ENCODE results near the gene ZNF566.
"Not testable (repeated sequence)": the region's sequence is repeated elsewhere in the genome, so short reads cannot be mapped to it uniquely, and the experiment has no call there.

Gene ZNF566

DNA sequence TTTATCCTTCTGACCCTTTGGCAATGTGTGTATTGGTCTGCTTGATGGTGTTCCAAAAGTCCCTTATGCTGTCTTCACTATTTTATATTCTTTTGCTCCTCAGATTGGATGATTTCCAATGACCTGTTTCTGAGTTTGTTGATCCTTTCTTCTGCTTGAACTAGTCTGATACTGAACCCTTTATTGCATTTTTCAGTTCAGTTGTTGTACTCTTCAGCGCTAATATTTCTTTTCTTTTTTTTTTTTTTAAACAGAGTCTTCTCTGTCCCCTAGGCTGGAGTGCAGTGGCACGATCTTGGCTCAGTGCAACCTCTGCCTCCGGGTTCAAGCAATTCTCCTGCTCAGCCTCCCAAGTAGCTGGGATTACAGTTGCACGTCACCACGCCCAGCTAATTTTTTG lies 12.6 kb upstream of the ZNF566 start:
- H3K9me3 ChIP-seq (ENCODE audit: control insufficient read depth, low read length) = peaks cover 5% of the 10 kb centered on the region
- H3K4me1 ChIP-seq (ENCODE audit: control insufficient read depth, insufficient read depth, low read length, poor library complexity, severe bottlenecking) = no peaks in the 10 kb centered on the region
- no peaks in the 10 kb centered on the region for H3K36me3 ChIP-seq (ENCODE audit: control insufficient read depth, insufficient read depth, low read length)
- H3K27me3 ChIP-seq (replicated peaks; ENCODE audit: control insufficient read depth, insufficient read depth, low read length, poor library complexity, severe bottlenecking) = no peaks in the 10 kb centered on the region
- H3K27ac ChIP-seq (ENCODE audit: insufficient read depth, low read length, poor library complexity, severe bottlenecking) = no peak overlapping the region
- no peak for DNase-seq
- H3K4me3 ChIP-seq (ENCODE audit: insufficient read depth, low read depth, low read length, poor library complexity, severe bottlenecking) = no peak overlapping the region

DNA sequence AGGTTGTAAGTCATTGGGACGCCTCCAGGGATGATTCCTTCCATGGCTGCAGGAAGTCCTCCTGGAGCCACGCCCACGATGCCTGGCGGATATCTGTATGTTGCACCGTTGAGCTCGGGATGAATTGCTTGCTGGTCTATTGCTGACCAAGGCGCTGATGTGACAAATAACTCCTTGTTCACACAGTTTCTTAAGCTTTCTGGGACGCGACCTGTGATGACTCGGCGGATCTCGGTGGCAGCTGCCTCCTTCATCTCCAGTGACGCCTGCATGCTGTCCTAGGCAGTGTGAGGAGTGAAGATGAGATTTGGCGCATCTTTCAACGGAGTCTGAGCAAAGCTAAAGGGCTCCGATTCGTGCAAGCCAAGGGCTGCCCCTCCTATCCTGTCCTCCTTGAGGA lies 7.6 kb upstream of the ZNF566 start:
- Histone ChIP-seq H3K36me3 (ENCODE audit: control insufficient read depth, insufficient read depth, low read length) (no peaks in the 10 kb centered on the region), H3K4me1 (ENCODE audit: control insufficient read depth, insufficient read depth, low read length, poor library complexity, severe bottlenecking) (no peaks in the 10 kb centered on the region), H3K27ac (ENCODE audit: insufficient read depth, low read length, poor library complexity, severe bottlenecking) (no peak overlapping the region), H3K27me3 (replicated peaks; ENCODE audit: control insufficient read depth, insufficient read depth, low read length, poor library complexity, severe bottlenecking) (no peaks in the 10 kb centered on the region), H3K4me3 (ENCODE audit: insufficient read depth, low read depth, low read length, poor library complexity, severe bottlenecking) (no peak overlapping the region), H3K9me3 (ENCODE audit: control insufficient read depth, low read length) (no peaks in the 10 kb centered on the region)
- DNase-seq = no peak

DNA sequence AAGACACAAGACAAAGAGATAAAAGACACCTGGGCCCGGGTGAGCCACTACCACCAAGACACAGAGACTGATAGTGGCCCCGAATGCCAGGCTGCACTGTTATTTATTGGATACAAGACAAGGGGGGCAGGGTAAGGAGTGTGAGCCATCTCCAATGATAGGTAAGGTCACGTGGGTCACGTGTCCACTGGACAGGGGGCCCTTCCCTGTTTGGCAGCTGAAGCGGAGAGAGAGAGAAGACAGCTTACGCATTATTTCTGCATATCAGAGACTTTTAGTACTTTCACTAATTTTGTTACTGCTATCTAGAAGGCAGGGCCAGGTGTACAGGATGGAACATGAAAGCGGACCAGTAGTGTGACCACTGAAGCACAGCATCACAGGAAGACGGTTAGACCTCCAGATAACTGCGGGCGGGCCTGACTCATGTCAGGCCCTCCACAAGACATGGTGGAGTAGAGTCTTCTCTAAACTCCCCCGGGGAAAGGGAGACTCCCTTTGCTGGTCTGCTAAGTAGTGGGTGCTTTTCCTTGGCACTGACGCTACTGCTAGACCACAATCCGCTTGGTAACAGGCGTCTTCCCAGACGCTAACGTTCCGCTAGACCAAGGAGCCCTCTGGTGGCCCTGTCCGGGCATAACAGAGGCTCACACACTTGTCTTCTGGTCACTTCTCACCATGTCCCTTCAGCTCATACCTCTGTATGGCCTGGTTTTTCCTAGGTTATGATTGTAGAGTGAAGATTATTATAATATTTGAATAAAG lies 3.5 kb upstream of the ZNF566 start:
- H3K36me3 ChIP-seq (ENCODE audit: control insufficient read depth, insufficient read depth, low read length); H3K4me3 ChIP-seq (ENCODE audit: insufficient read depth, low read depth, low read length, poor library complexity, severe bottlenecking); DNase-seq; H3K9me3 ChIP-seq (ENCODE audit: control insufficient read depth, low read length); H3K27me3 ChIP-seq (replicated peaks; ENCODE audit: control insufficient read depth, insufficient read depth, low read length, poor library complexity, severe bottlenecking); H3K27ac ChIP-seq (ENCODE audit: insufficient read depth, low read length, poor library complexity, severe bottlenecking): not testable (repeated sequence)
- H3K4me1 ChIP-seq (ENCODE audit: control insufficient read depth, insufficient read depth, low read length, poor library complexity, severe bottlenecking) = peaks cover 15% of the 10 kb centered on the region

DNA sequence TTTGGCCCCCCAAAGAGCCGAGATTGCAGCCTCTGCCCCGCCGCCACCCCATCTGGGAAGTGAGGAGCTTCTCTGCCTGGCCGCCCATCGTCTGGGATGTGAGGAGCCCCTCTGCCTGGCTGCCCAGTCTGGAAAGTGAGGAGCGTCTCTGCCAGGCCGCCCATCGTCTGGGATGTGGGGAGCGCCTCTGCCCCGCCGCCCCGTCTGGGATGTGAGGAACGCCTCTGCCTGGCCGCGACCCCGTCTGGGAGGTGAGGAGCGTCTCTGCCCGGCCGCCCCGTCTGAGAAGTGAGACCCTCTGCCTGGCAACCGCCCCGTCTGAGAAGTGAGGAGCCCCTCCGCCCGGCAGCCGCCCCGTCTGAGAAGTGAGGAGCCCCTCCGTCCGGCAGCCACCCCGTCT lies 1.5 kb upstream of the ZNF566 start:
- H3K36me3 ChIP-seq (ENCODE audit: control insufficient read depth, insufficient read depth, low read length); H3K4me3 ChIP-seq (ENCODE audit: insufficient read depth, low read depth, low read length, poor library complexity, severe bottlenecking); H3K27me3 ChIP-seq (replicated peaks; ENCODE audit: control insufficient read depth, insufficient read depth, low read length, poor library complexity, severe bottlenecking); DNase-seq; H3K9me3 ChIP-seq (ENCODE audit: control insufficient read depth, low read length); H3K27ac ChIP-seq (ENCODE audit: insufficient read depth, low read length, poor library complexity, severe bottlenecking): not testable (repeated sequence)
- H3K4me1 ChIP-seq (ENCODE audit: control insufficient read depth, insufficient read depth, low read length, poor library complexity, severe bottlenecking) = peaks cover 15% of the 10 kb centered on the region

DNA sequence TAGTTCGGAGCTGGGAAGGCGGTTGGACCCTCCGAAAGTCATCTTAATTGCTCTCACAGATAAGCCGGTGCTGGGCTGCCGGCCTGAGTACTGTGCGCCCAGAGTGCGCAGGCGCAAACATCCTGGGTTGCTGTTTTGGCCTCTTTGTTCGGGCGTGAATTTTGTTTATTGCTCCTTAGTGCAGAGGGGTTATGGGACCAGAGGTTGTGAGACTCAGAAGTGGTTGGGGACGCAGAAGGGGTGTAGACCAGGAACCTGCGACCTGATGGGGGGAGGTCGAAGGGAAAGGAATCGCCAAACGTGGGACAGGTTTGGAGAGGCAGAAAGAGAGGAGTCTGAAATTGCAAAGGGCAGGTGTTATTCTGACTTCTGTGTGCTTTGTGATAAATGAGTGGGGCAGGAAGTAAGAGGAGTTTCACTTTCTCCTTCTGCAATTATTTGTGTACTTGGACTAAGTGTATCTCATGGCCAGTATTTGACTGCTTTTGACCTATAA lies 607 bp upstream of the ZNF566 start:
- H3K9me3 ChIP-seq (ENCODE audit: control insufficient read depth, low read length) = no peaks in the 10 kb centered on the region
- H3K27ac ChIP-seq (ENCODE audit: insufficient read depth, low read length, poor library complexity, severe bottlenecking) = peak overlapping the region; percentile 92
- DNase-seq = peak; percentile 46 to 68 (median 58)
- peaks cover 15% of the 10 kb centered on the region for H3K4me1 ChIP-seq (ENCODE audit: control insufficient read depth, insufficient read depth, low read length, poor library complexity, severe bottlenecking)
- H3K4me3 ChIP-seq (ENCODE audit: insufficient read depth, low read depth, low read length, poor library complexity, severe bottlenecking) = peak overlapping the region; percentile 96
- no peaks in the 10 kb centered on the region for H3K36me3 ChIP-seq (ENCODE audit: control insufficient read depth, insufficient read depth, low read length)
- H3K27me3 ChIP-seq (replicated peaks; ENCODE audit: control insufficient read depth, insufficient read depth, low read length, poor library complexity, severe bottlenecking) = no peaks in the 10 kb centered on the region

DNA sequence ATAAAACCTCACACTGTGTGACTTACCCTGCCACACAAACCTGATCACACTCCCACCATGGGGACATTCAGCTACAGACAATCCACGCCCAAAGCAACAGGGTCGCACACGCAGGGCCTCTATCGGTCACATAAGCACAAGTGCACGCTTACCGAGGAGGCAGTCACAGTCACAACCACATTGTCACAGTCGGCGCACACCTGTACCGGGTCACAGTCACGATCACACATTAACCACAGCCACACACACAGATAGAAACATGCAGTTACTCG lies 579 bp downstream of the ZNF566 start:
- Histone ChIP-seq H3K27ac (ENCODE audit: insufficient read depth, low read length, poor library complexity, severe bottlenecking) (peak overlapping the region; percentile 92), H3K4me1 (ENCODE audit: control insufficient read depth, insufficient read depth, low read length, poor library complexity, severe bottlenecking) (peaks cover 15% of the 10 kb centered on the region), H3K36me3 (ENCODE audit: control insufficient read depth, insufficient read depth, low read length) (no peaks in the 10 kb centered on the region), H3K9me3 (ENCODE audit: control insufficient read depth, low read length) (peaks cover 3% of the 10 kb centered on the region), H3K27me3 (replicated peaks; ENCODE audit: control insufficient read depth, insufficient read depth, low read length, poor library complexity, severe bottlenecking) (no peaks in the 10 kb centered on the region), H3K4me3 (ENCODE audit: insufficient read depth, low read depth, low read length, poor library complexity, severe bottlenecking) (peak overlapping the region; percentile 96)
- DNase-seq = peak in 1 of 3 donors; percentile 3

DNA sequence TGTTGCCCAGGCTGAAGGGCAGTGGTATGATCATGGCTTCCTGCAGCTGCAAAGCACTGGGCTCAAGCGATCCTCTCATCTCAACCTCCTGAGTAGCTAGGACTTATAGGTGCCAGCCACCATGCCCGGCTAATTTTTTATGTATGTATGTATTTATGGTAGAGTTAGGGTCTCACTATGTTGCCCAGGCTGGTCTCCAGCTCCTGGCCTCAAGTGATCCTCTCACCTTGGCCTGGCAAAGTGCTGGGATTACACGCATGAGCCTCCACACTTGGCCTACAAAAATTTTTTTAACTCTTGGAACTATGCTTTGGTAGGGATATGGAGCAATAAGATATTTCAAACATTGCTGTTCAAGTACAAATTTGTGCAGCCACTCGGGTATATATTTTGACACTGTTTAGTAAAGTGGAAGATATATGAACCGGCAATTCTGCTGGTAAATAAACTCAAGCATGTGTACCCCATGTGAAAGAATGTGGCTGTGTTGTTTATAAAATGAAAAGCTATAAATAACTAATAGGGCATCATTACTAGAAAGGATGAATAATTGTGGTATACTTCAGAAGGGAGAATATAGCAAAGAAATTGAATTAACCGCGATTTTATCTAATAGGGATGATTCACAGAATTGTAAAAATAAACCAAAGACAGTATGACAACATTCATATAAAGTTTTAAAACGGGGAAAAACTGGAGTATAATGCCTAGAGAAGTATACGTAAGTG lies 1.1 kb downstream of the ZNF566 start:
- Histone ChIP-seq H3K9me3 (ENCODE audit: control insufficient read depth, low read length) (peaks cover 3% of the 10 kb centered on the region), H3K27ac (ENCODE audit: insufficient read depth, low read length, poor library complexity, severe bottlenecking) (peak overlapping the region; percentile 92), H3K27me3 (replicated peaks; ENCODE audit: control insufficient read depth, insufficient read depth, low read length, poor library complexity, severe bottlenecking) (no peaks in the 10 kb centered on the region), H3K4me3 (ENCODE audit: insufficient read depth, low read depth, low read length, poor library complexity, severe bottlenecking) (peak overlapping the region; percentile 96), H3K36me3 (ENCODE audit: control insufficient read depth, insufficient read depth, low read length) (no peaks in the 10 kb centered on the region), H3K4me1 (ENCODE audit: control insufficient read depth, insufficient read depth, low read length, poor library complexity, severe bottlenecking) (peaks cover 15% of the 10 kb centered on the region)
- no peak for DNase-seq

DNA sequence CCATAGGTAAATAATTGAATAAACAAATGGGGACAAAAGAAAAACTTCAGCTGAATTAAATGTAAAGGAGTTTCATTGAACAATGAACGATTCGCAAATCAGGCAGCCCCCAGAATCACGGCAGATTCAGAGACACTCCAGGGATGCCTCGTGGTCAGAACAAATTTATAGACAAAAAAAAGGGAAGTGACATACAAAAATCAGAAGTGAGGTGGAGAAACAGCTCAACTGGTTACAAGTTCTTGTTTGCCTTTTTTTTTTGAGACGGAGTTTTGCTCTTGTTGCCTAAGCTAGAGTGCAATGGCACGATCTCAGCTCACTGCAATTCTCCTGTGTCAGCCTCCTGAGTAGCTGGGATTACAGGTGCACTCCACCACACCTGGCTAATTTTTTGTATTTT lies 5.7 kb downstream of the ZNF566 start:
- no peak overlapping the region for H3K27ac ChIP-seq (ENCODE audit: insufficient read depth, low read length, poor library complexity, severe bottlenecking)
- H3K36me3 ChIP-seq (ENCODE audit: control insufficient read depth, insufficient read depth, low read length) = no peaks in the 10 kb centered on the region
- H3K9me3 ChIP-seq (ENCODE audit: control insufficient read depth, low read length) = peaks cover 3% of the 10 kb centered on the region
- no peak overlapping the region for H3K4me3 ChIP-seq (ENCODE audit: insufficient read depth, low read depth, low read length, poor library complexity, severe bottlenecking)
- peaks cover 8% of the 10 kb centered on the region for H3K4me1 ChIP-seq (ENCODE audit: control insufficient read depth, insufficient read depth, low read length, poor library complexity, severe bottlenecking)
- no peak for DNase-seq
- no peaks in the 10 kb centered on the region for H3K27me3 ChIP-seq (replicated peaks; ENCODE audit: control insufficient read depth, insufficient read depth, low read length, poor library complexity, severe bottlenecking)

DNA sequence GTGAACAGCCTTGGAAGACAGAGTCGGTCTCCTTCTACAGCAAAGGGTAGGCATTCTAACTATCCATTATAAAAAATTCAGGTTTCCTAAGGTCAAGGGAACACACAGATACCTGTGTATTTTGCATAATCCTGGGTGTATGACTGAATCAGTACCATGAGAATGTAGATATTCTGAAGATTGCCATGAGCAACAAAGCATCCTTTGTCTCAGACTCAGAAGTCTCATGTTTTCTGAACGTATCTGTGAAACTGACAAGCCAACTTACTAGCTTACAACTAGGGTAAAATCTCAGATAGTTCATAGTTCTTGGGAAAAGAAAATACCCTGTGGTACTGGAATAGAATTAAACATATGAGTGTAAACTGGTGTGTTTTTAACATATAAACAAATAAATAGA lies 6.5 kb downstream of the ZNF566 start:
- DNase-seq = no peak
- no peaks in the 10 kb centered on the region for H3K36me3 ChIP-seq (ENCODE audit: control insufficient read depth, insufficient read depth, low read length)
- H3K4me1 ChIP-seq (ENCODE audit: control insufficient read depth, insufficient read depth, low read length, poor library complexity, severe bottlenecking) = peaks cover under 1% of the 10 kb centered on the region
- no peak overlapping the region for H3K4me3 ChIP-seq (ENCODE audit: insufficient read depth, low read depth, low read length, poor library complexity, severe bottlenecking)
- H3K9me3 ChIP-seq (ENCODE audit: control insufficient read depth, low read length) = peaks cover 3% of the 10 kb centered on the region
- H3K27me3 ChIP-seq (replicated peaks; ENCODE audit: control insufficient read depth, insufficient read depth, low read length, poor library complexity, severe bottlenecking) = no peaks in the 10 kb centered on the region
- no peak overlapping the region for H3K27ac ChIP-seq (ENCODE audit: insufficient read depth, low read length, poor library complexity, severe bottlenecking)

DNA sequence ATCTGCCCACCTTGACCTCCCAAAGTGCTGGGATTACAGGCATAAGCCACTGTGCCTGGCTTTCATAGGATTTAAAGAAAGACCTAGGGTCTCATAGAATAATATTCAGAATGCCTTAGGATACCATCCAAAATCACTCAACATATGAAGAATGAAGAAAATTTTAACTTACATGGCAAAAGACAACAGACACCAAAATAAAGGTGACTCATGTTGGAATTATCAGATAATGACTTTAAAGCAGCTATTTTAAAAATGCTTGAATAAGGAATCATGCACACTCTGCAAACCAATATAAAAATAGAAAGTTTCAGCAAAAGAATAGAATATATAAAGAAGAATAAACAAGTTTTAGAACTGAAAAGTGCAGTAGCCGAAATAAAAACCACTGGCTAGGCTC lies 29.3 kb downstream of the ZNF566 start:
- H3K4me1 ChIP-seq (ENCODE audit: control insufficient read depth, insufficient read depth, low read length, poor library complexity, severe bottlenecking) = no peaks in the 10 kb centered on the region
- H3K27ac ChIP-seq (ENCODE audit: insufficient read depth, low read length, poor library complexity, severe bottlenecking) = no peak overlapping the region
- H3K9me3 ChIP-seq (ENCODE audit: control insufficient read depth, low read length) = peaks cover 3% of the 10 kb centered on the region
- no peak overlapping the region for H3K4me3 ChIP-seq (ENCODE audit: insufficient read depth, low read depth, low read length, poor library complexity, severe bottlenecking)
- DNase-seq = no peak
- no peaks in the 10 kb centered on the region for H3K27me3 ChIP-seq (replicated peaks; ENCODE audit: control insufficient read depth, insufficient read depth, low read length, poor library complexity, severe bottlenecking)
- H3K36me3 ChIP-seq (ENCODE audit: control insufficient read depth, insufficient read depth, low read length) = peaks cover 7% of the 10 kb centered on the region
